Activated T-cell treated with anti-CD3 and anti-CD28 coated beads, Interleukin-2, amount 50 U/mL, for 4 hours (primary cell): ENCODE data around the gene GSTM3. TPM values are rescaled to one million over a fixed set of nuclear protein-coding genes. Genes with fewer than 3 reads are reported as not detected.
"Not testable (repeated sequence)": the region's sequence is repeated elsewhere in the genome, so short reads cannot be mapped to it uniquely, and the experiment has no call there.

ENCODE experiments used
- ATAC-seq, 2 donors: fragments of 200-7000 bp; cut with Tn5 transposase; one replicate each; pipeline ENCODE4 v1.10.0; 2021
- DNase-seq: peaks from one replicate; pipeline ENCODE4 v3.0.0-alpha.2; 2020
- H3K27me3 Mint-ChIP-seq: one replicate; pipeline ENCODE4 v1.8.0; 2021; ENCODE audit warnings: low read depth, mixed read lengths
- H3K36me3 Mint-ChIP-seq: one replicate; pipeline ENCODE4 v1.8.0; 2022; ENCODE audit warnings: mixed read lengths; ENCODE audit not compliant: insufficient read depth
- H3K4me1 Mint-ChIP-seq: one replicate; pipeline ENCODE4 v1.8.0; 2021; ENCODE audit warnings: low read depth, mixed read lengths
- H3K4me3 Mint-ChIP-seq: one replicate; pipeline ENCODE4 v1.8.0; 2021; ENCODE audit warnings: mild to moderate bottlenecking, moderate library complexity, mixed read lengths
- H3K9me3 Mint-ChIP-seq: one replicate; pipeline ENCODE4 v1.8.0; 2021; ENCODE audit warnings: mixed read lengths
- total RNA-seq, 3 donors: library from RNA; stranded (reverse); gene quantifications; one replicate each; pipeline ENCODE4 v1.2.1, GENCODE V29; 2021

Gene GSTM3
- total RNA-seq, 3 donors from 2014 or later = 11.5 to 21.6 (median 11.7) TPM

- ATAC-seq, H3K4me1 Mint-ChIP-seq, H3K36me3 Mint-ChIP-seq, H3K27me3 Mint-ChIP-seq, H3K4me3 Mint-ChIP-seq, DNase-seq, H3K9me3 Mint-ChIP-seq: not testable (repeated sequence)
Observed at GRCh38 chr1:109694400-109694799, 46.4 kb downstream of the GSTM3 start.

- no peak for ATAC-seq
- Mint-ChIP-seq H3K27me3 (no peaks in the 10 kb centered on the region), H3K36me3 (peaks cover 2% of the 10 kb centered on the region), H3K9me3 (no peaks in the 10 kb centered on the region), H3K4me1 (peaks cover 5% of the 10 kb centered on the region), H3K4me3 (no peak overlapping the region)
- DNase-seq = no peak
Observed at GRCh38 chr1:109691759-109692158, 49.1 kb downstream of the GSTM3 start.

- ATAC-seq (no peak), DNase-seq (no peak)
- H3K4me1 Mint-ChIP-seq = peaks cover 5% of the 10 kb centered on the region
- H3K36me3 Mint-ChIP-seq = peaks cover 2% of the 10 kb centered on the region
- H3K9me3 Mint-ChIP-seq = peaks cover 2% of the 10 kb centered on the region
- no peaks in the 10 kb centered on the region for H3K27me3 Mint-ChIP-seq
- H3K4me3 Mint-ChIP-seq = no peak overlapping the region
Observed at GRCh38 chr1:109689844-109690405, 50.9 kb downstream of the GSTM3 start.

- DNase-seq (peak; percentile 80), ATAC-seq (peak in 1 of 2 donors; percentile 99)
- Mint-ChIP-seq H3K4me3 (peak within 1 kb of the TSS; percentile 83), H3K36me3 (peaks cover 2% of the 10 kb centered on the region), H3K27me3 (no peaks in the 10 kb centered on the region), H3K9me3 (peaks cover 4% of the 10 kb centered on the region), H3K4me1 (peaks cover 5% of the 10 kb centered on the region)
Observed at GRCh38 chr1:109687641-109688499, 53.0 kb downstream of the GSTM3 start, which contains the start of gene GSTM1. TSS of gene GSTM1 (plus strand) at chr1:109687817. CDS start at chr1:109687874, 57 bp downstream.

- H3K36me3 Mint-ChIP-seq, H3K27me3 Mint-ChIP-seq, H3K9me3 Mint-ChIP-seq, DNase-seq, H3K4me1 Mint-ChIP-seq: not testable (repeated sequence)
- peak overlapping the region; percentile 83 for H3K4me3 Mint-ChIP-seq
- peak in 1 of 2 donors; percentile 6 for ATAC-seq
Observed at GRCh38 chr1:109687109-109687508, 53.7 kb downstream of the GSTM3 start.

GRCh38 chr1:109685890-109686289, 54.9 kb downstream of the GSTM3 start:
- H3K27me3 Mint-ChIP-seq, DNase-seq, H3K4me3 Mint-ChIP-seq, ATAC-seq, H3K9me3 Mint-ChIP-seq, H3K4me1 Mint-ChIP-seq, H3K36me3 Mint-ChIP-seq: not testable (repeated sequence)

- not testable (repeated sequence) for H3K36me3 Mint-ChIP-seq, H3K9me3 Mint-ChIP-seq
Observed at GRCh38 chr1:109685399-109685798, 55.4 kb downstream of the GSTM3 start.

GRCh38 chr1:109684777-109685176, 56.1 kb downstream of the GSTM3 start:
- not testable (repeated sequence) for ATAC-seq, DNase-seq, H3K36me3 Mint-ChIP-seq, H3K9me3 Mint-ChIP-seq, H3K4me3 Mint-ChIP-seq, H3K27me3 Mint-ChIP-seq, H3K4me1 Mint-ChIP-seq

More at GRCh38 chr1:109685399-109685798, 55.4 kb downstream of the GSTM3 start:
- H3K4me1 Mint-ChIP-seq, H3K27me3 Mint-ChIP-seq, H3K4me3 Mint-ChIP-seq, ATAC-seq, DNase-seq: not testable (repeated sequence)

Other genes starting within 250 kb of the GSTM3 start
- gene CYB561D1, start 246.9 kb downstream of the GSTM3 start, total RNA-seq = 10 to 100 TPM in 2 of 3 donors, 1 to 10 TPM in 1; 9.0 to 11.1 (median 10.6) TPM
- gene AMIGO1, start 231.3 kb downstream of the GSTM3 start, total RNA-seq = 1 to 10 TPM; 2.9 to 4.5 (median 4.0) TPM
- gene GPR61, start 201.2 kb downstream of the GSTM3 start, total RNA-seq = not detected
- 1 to 10 TPM; 8.6 to 8.9 (median 8.6) TPM for gene GNAI3, start 192.4 kb downstream of the GSTM3 start, total RNA-seq
- gene GNAT2, start 121.4 kb downstream of the GSTM3 start, total RNA-seq = 1 to 10 TPM in 1 of 3 donors, under 1 TPM in 2; 0.19 to 1.1 (median 0.24) TPM
- gene AMPD2, start 121.2 kb downstream of the GSTM3 start, total RNA-seq = 100 to 1,000 TPM; 150 to 165 (median 151) TPM
- gene GSTM4, start 84.9 kb downstream of the GSTM3 start, total RNA-seq = 1 to 10 TPM; 3.7 to 6.9 (median 4.1) TPM
- gene GSTM2, start 73.0 kb downstream of the GSTM3 start, total RNA-seq = 1 to 10 TPM; 4.0 to 5.3 (median 4.4) TPM
- gene GSTM1, start 53.2 kb downstream of the GSTM3 start, total RNA-seq = 10 to 100 TPM in 2 of 3 donors, not detected in 1; 30.4 to 60.0 TPM
- under 1 TPM in 1 of 3 donors, not detected in 2; 0.05 TPM for gene GSTM5, start 28.8 kb downstream of the GSTM3 start, total RNA-seq
- not detected for gene EPS8L3, start 22.9 kb upstream of the GSTM3 start, total RNA-seq
- 10 to 100 TPM; 76.2 to 81.9 (median 77.8) TPM for gene CSF1, start 169.8 kb upstream of the GSTM3 start, total RNA-seq
- 10 to 100 TPM; 45.4 to 48.3 (median 48.2) TPM for gene AHCYL1, start 243.7 kb upstream of the GSTM3 start, total RNA-seq